HepG2 (cell line): Measurements from ENCODE around the gene SLC12A3. TPM values are rescaled to one million over a fixed set of nuclear protein-coding genes. Genes with fewer than 3 reads are reported as not detected.

Experiments
- ATAC-seq: fragments of 200-7000 bp; cut with Tn5 transposase; 3 replicates; pipeline ENCODE4 v1.9.1; 2020; ENCODE audit warnings: mild to moderate bottlenecking, moderate library complexity
- BruUV-seq: library from RNA; stranded (reverse); fragments of 400-500 nt; replicated peaks from 2 replicates; lab custom pipeline; 2021; lab: Mats Ljungman, UMichigan
- CTCF ChIA-PET: fragments of 300-600 bp; formaldehyde crosslinking; extraction: SDS; loops from one replicate; lab custom pipeline; 2021; ENCODE audit warnings: low total read pairs, inconsistent platforms, low intra/inter-chr PET ratio; lab: Yijun Ruan, JAX
- POLR2A ChIA-PET: fragments of 350-600 bp; sonication (Branson Sonifier 250); formaldehyde crosslinking; loops from one replicate; lab custom pipeline; 2020; ENCODE audit warnings: antibody characterized with exemption, inconsistent platforms; lab: Yijun Ruan, JAX
- DNase-seq: peaks from one replicate; pipeline ENCODE4 v3.0.0-alpha.2; 2015; ENCODE audit warnings: low spot score
- FAIRE-seq: peaks from 3 replicates; lab custom pipeline; 2011; peaks lifted over from hg19 to GRCh38; lab: Jason Lieb, UNC
- H2AFZ ChIP-seq: one replicate; pipeline ENCODE4 v1.6.1; 2011; ENCODE audit warnings: low read length, inconsistent platforms
- H3K27ac ChIP-seq: fragments of 300-600 bp; 3 replicates; pipeline ENCODE4 v1.8.0; 2011; ENCODE audit warnings: mixed run types, mild to moderate bottlenecking, mixed read lengths, low read length, inconsistent platforms; ENCODE audit not compliant: insufficient read depth; ENCODE audit errors: extremely low read length
- H3K27me3 ChIP-seq, 2 experiments: fragments of 200-600 bp in 1 of 2; 2 replicates in 1 of 2; 3 replicates in 1 of 2; pipeline versions ENCODE4 v1.6.0 to v1.8.0; 2011; ENCODE audit warnings: low read length in 2 of 2, mild to moderate bottlenecking in 2 of 2, moderate library complexity in 2 of 2, inconsistent platforms in 1 of 2; ENCODE audit not compliant: insufficient read depth in 2 of 2, control insufficient read depth in 1 of 2
- H3K36me3 ChIP-seq, 2 experiments: fragments of 200-600 bp in 1 of 2; replicated peaks in 1 of 2; 2 replicates in 1 of 2; 3 replicates in 1 of 2; pipeline versions ENCODE4 v1.5.1 to v1.8.0; 2011; ENCODE audit warnings: low read length in 2 of 2, inconsistent platforms in 1 of 2; ENCODE audit not compliant: insufficient read depth in 2 of 2, control insufficient read depth in 1 of 2
- H3K4me1 ChIP-seq: 2 replicates; pipeline ENCODE4 v1.5.1; 2012; ENCODE audit warnings: low read length, inconsistent platforms; ENCODE audit not compliant: insufficient read depth
- H3K4me2 ChIP-seq: 2 replicates; pipeline ENCODE4 v1.6.0; 2011; ENCODE audit warnings: low read depth, low read length, inconsistent platforms
- H3K4me3 ChIP-seq, 3 experiments: fragments of 200-600 bp in 1 of 3; sonication (generic), shearing (Covaris generic) in 1 of 3; replicated peaks in 1 of 3; 2 replicates each; pipeline ENCODE4 v1.5.1; 2011 to 2016; ENCODE audit warnings: low read length in 3 of 3, inconsistent platforms in 2 of 3, low read depth in 2 of 3, mild to moderate bottlenecking in 2 of 3, control low read depth in 1 of 3, mixed read lengths in 1 of 3; ENCODE audit not compliant: insufficient read depth in 1 of 3
- H3K79me2 ChIP-seq: one replicate; pipeline ENCODE4 v1.6.1; 2011; ENCODE audit warnings: low read length, inconsistent platforms; ENCODE audit not compliant: insufficient read depth
- H3K9ac ChIP-seq: 2 replicates; pipeline ENCODE4 v1.6.0; 2011; ENCODE audit warnings: mild to moderate bottlenecking, low read depth, low read length, inconsistent platforms; ENCODE audit not compliant: insufficient read depth
- H3K9me3 ChIP-seq: 2 replicates; pipeline ENCODE4 v1.5.1; 2012; ENCODE audit warnings: mild to moderate bottlenecking, low read length
- H4K20me1 ChIP-seq: 2 replicates; pipeline ENCODE4 v1.6.0; 2011; ENCODE audit warnings: inconsistent platforms, mild to moderate bottlenecking, low read length, moderate library complexity; ENCODE audit not compliant: insufficient read depth
- ARNT ChIP-seq: fragments of 450-650 bp; IDR thresholded peaks from 2 replicates; pipeline ENCODE4 v1.6.1; 2017
- BCL6 ChIP-seq: IDR thresholded peaks from 2 replicates; pipeline ENCODE4 v1.6.1; 2016; ENCODE audit warnings: missing genetic modification reagents, missing compliant biosample characterization
- EED ChIP-seq: sonication (generic); formaldehyde crosslinking; IDR thresholded peaks from 2 replicates; pipeline ENCODE4 v1.5.0; 2020; ENCODE audit warnings: mild to moderate bottlenecking, missing genetic modification reagents
- FOXM1 ChIP-seq: sonication (generic); formaldehyde crosslinking; IDR thresholded peaks from 2 replicates; pipeline ENCODE4 v1.5.0; 2020; ENCODE audit warnings: missing genetic modification reagents
- HHEX ChIP-seq: IDR thresholded peaks from 2 replicates; pipeline ENCODE4 v1.6.1; 2016; ENCODE audit warnings: control low read depth
- NCOA1 ChIP-seq: sonication (generic); formaldehyde crosslinking; IDR thresholded peaks from 2 replicates; pipeline ENCODE4 v1.9.0; 2021; ENCODE audit warnings: missing genetic modification reagents
- NR3C1 ChIP-seq: sonication (generic); formaldehyde crosslinking; IDR thresholded peaks from 2 replicates; pipeline ENCODE4 v1.4.0; 2020; ENCODE audit warnings: missing genetic modification reagents
- PHB2 ChIP-seq: fragments of 450-650 bp; IDR thresholded peaks from 2 replicates; pipeline ENCODE4 v1.6.1; 2018; ENCODE audit not compliant: partially characterized antibody
- RFXANK ChIP-seq: IDR thresholded peaks from 2 replicates; pipeline ENCODE4 v1.6.1; 2016
- THAP7 ChIP-seq: sonication (generic); formaldehyde crosslinking; IDR thresholded peaks from 2 replicates; pipeline ENCODE4 v1.8.1; 2023; ENCODE audit warnings: mild to moderate bottlenecking, missing genetic modification reagents
- ZBTB10 ChIP-seq: sonication (generic); formaldehyde crosslinking; IDR thresholded peaks from 2 replicates; pipeline ENCODE4 v1.4.0; 2020; ENCODE audit warnings: missing genetic modification reagents, borderline replicate concordance
- ZNF256 ChIP-seq: sonication (generic); formaldehyde crosslinking; conservative IDR thresholded peaks from 2 replicates; pipeline ENCODE4 v1.4.0; 2020; ENCODE audit warnings: missing genetic modification reagents
- ZNF501 ChIP-seq: sonication (generic); formaldehyde crosslinking; IDR thresholded peaks from 2 replicates; pipeline ENCODE4 v1.5.1; 2020; ENCODE audit warnings: mild to moderate bottlenecking, moderate library complexity, missing genetic modification reagents
- ZNF766 ChIP-seq: sonication (generic); formaldehyde crosslinking; IDR thresholded peaks from 2 replicates; pipeline ENCODE4 v1.5.0; 2020; ENCODE audit warnings: missing genetic modification reagents, borderline replicate concordance
- WGBS: methylation state at CpG from one replicate; pipeline ENCODE4 v1.1.6; 2017; ENCODE audit warnings: low lambda C conversion rate; 5-methylcytosine and 5-hydroxymethylcytosine counted together
- in situ Hi-C: cut with HindIII; loops from 2 replicates; pipeline ENCODE4 v1.10.0; 2017; ENCODE audit warnings: low pct_unique_long_range_greater_than_20kb; ENCODE audit not compliant: extremely low pct_ligation_motif_present
- intact Hi-C: fragments of 100-400 bp; cut with micrococcal nuclease; formaldehyde crosslinking; loops from one replicate; pipeline ENCODE4 v1.10.0; 2022; ENCODE audit not compliant: unreplicated experiment
- polyA plus RNA-seq, 8 experiments: library from polyadenylated mRNA; depleted of rRNA in 3 of 8; stranded (reverse) in 7 of 8; unstranded in 1 of 8; fragments of >200 nt; fragmentation: Illumina TruSeq in 4 of 8; extraction: Trizol in 4 of 8; gene quantifications; 2 replicates each; pipeline versions ENCODE4 v1.2.1 to v1.2.3, GENCODE V29; 2011 to 2016; ENCODE audit warnings: low read depth in 4 of 8, missing spikeins in 1 of 8, mixed read lengths in 1 of 8; ENCODE audit not compliant: insufficient read depth in 1 of 8
- total RNA-seq, 5 experiments: library from RNA; depleted of rRNA; stranded (reverse); fragments of >200 nt; fragmentation: Illumina TruSeq; extraction: Trizol; gene quantifications; 2 replicates each; pipeline ENCODE4 v1.2.3, GENCODE V29; 2016; ENCODE audit warnings: low read depth in 1 of 5
- TF ChIP-seq, protein P1 (sequence below): sonication (generic); formaldehyde crosslinking; IDR thresholded peaks from 2 replicates; pipeline ENCODE4 v1.9.0; 2022; ENCODE audit warnings: missing genetic modification reagents, mild to moderate bottlenecking, borderline replicate concordance
- TF ChIP-seq, protein P2 (sequence below): sonication (generic); formaldehyde crosslinking; IDR thresholded peaks from 2 replicates; pipeline ENCODE4 v1.4.0; 2020; ENCODE audit warnings: mild to moderate bottlenecking, missing genetic modification reagents

Gene SLC12A3
- total and polyA plus RNA-seq, 2 of the 13 experiments (the other 11 are each of a cell fraction or from before 2014, with no cell fraction given) = 6.2 TPM; not detected in 1

- peak overlapping the region; percentile 75 for H3K9ac ChIP-seq
- H3K9me3 ChIP-seq = no peaks in the 10 kb centered on the region
- H2AFZ ChIP-seq = no peak overlapping the region
- DNase-seq = peak; percentile 39
- peaks cover 2 to 9% of the 10 kb centered on the region in 2 experiments; a peak in 4 of 5 replicates for H3K36me3 ChIP-seq
- H3K27ac ChIP-seq = peak overlapping the region; percentile 94
- peaks cover 60% of the 10 kb centered on the region for H3K4me1 ChIP-seq
- no TSS peak for BruUV-seq
- H3K79me2 ChIP-seq = no peaks in the 10 kb centered on the region
- intact Hi-C loops (loop anchor here (1.0 kb wide), 3 partner anchors 10 to 272 kb away; no protein-coding TSS in a partner anchor), in situ Hi-C loops (no loop called here)
- ATAC-seq = peak; percentile 39
- no peaks in the 10 kb centered on the region for H3K27me3 ChIP-seq
- FAIRE-seq = peak; percentile 4
- H3K4me2 ChIP-seq = peak overlapping the region; percentile 76
- ChIA-PET CTCF (no interaction called here), POLR2A (interaction anchor here (1.3 to 5.3 kb wide), 6 partner anchors 10 to 82 kb away, joined by 3 to 44 read pairs (median 18); partner anchors contain the start of gene HERPUD1)
- H4K20me1 ChIP-seq = no peaks in the 10 kb centered on the region
- peak overlapping the region; percentile 31 to 58 (median 36); a peak in 5 of 6 replicates for H3K4me3 ChIP-seq
- WGBS = 15% methylated on average over 7 of the region's 7 CpGs
- TF ChIP-seq FOXM1 (CRISPR knock-in tag) (no peak), ZBTB10 (CRISPR knock-in tag) (0 out of 2 replicates have a peak, but pooled peaks have one; percentile 62), BCL6 (CRISPR knock-in tag) (no peak), RFXANK (CRISPR knock-in tag) (no peak), HHEX (CRISPR knock-in tag) (no peak), ZNF501 (CRISPR knock-in tag) (0 out of 2 replicates have a peak, but pooled peaks have one; percentile 17), NCOA1 (CRISPR knock-in tag) (0 out of 2 replicates have a peak, but pooled peaks have one; percentile 17), THAP7 (CRISPR knock-in tag) (no peak), ZNF766 (peak; percentile 80; the same call in 1 of the 2 replicates), ARNT (no peak), NR3C1 (CRISPR knock-in tag) (no peak), EED (CRISPR knock-in tag) (no peak), ZNF256 (peak; percentile 64; the same call in 1 of the 2 replicates), PHB2 (no peak)
- TF ChIP-seq, protein P1, sequence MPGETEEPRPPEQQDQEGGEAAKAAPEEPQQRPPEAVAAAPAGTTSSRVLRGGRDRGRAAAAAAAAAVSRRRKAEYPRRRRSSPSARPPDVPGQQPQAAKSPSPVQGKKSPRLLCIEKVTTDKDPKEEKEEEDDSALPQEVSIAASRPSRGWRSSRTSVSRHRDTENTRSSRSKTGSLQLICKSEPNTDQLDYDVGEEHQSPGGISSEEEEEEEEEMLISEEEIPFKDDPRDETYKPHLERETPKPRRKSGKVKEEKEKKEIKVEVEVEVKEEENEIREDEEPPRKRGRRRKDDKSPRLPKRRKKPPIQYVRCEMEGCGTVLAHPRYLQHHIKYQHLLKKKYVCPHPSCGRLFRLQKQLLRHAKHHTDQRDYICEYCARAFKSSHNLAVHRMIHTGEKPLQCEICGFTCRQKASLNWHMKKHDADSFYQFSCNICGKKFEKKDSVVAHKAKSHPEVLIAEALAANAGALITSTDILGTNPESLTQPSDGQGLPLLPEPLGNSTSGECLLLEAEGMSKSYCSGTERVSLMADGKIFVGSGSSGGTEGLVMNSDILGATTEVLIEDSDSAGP (CRISPR knock-in tag) = peak; percentile 31; the same call in 1 of the 2 replicates
- TF ChIP-seq, protein P2, sequence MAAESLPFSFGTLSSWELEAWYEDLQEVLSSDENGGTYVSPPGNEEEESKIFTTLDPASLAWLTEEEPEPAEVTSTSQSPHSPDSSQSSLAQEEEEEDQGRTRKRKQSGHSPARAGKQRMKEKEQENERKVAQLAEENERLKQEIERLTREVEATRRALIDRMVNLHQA = no peak
These were observed 15.9 kb upstream of the SLC12A3 start for GRCh38 chr16:56848955-56849689.
